Upper lobe of left lung (tissue), 4 donors: ENCODE results near the gene PHF1.

ENCODE experiments used
- POLR2A ChIP-seq, 4 donors: fragments of 450-650 bp; IDR thresholded peaks; one replicate each; pipeline ENCODE4 v1.5.1; 2016 to 2017; ENCODE audit warnings: antibody characterized with exemption in 4 of 4, mild to moderate bottlenecking in 2 of 4
- POLR2AphosphoS5 ChIP-seq, 2 donors: sonication (generic); formaldehyde crosslinking; IDR thresholded peaks; one replicate each; pipeline ENCODE4 v1.5.1; 2017; ENCODE audit warnings: antibody characterized with exemption in 2 of 2

DNA sequence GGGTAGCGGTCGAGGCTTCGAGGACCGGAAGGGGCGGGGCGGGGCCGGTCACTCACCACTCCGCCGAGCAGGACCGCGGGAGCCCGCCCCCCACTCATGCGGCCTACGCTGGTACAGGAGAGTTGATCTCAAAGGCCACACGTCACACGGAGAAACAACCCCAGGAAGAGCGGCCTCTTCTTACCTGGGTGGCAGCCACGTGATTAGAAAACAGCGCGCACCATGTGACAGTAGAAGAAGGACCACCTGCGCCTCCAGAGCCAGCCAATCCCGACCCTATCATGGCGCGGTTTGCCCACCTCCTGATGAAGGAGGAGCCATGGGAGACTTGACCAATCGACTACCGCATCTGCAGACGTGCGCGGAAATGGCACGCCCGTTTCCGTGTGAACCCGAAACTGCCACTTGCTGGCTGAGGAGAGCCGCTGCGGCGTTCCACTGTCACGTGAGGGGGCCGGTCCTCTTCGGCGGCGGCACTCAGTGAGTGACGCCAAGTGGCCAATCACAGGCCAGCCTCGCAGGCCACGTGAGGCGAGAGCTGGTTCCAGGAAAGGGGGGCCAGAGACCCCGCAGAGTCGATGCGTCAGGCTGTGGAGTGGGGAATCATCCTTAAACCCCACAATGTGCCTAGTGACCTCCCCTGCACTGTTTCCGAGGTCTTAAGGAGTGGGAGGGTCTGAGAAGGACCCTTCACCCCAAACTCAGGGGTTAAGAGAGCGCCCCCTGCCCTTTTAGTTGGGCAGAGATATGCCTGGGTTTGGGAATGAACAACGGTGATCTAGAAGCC is 7.3 kb downstream of the PHF1 start, which contains the start of gene CUTA:
- TF ChIP-seq POLR2A (IDR thresholded peaks at IDR 0.05): peak in 2 of 4 donors; percentile 76 to 89
- TF ChIP-seq POLR2AphosphoS5 (IDR thresholded peaks at IDR 0.05): peak; percentile 83 to 90
